Measurements from ENCODE around the gene SLC35B4.

Gene SLC35B4

DNA sequence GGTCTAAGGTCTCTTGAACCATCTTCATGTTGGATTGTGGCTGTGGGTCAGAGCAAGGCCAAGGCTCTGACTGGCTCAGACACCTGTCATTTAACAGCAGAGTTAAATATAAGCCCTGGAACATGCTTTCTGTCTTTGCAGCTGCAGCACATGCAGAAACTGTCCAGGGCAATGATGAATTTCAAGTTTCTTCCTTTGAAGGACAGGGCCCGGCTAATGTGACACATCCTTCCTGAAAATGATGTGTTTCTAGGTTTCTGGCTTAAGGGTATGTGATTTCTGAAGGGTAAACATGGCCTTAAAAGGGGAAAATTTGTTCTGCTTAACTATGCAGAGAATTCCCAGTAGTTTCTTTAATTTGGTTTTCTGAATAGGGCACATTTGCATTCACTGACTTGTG lies 34.0 kb upstream of the SLC35B4 start:
- H4K8ac ChIP-seq (ENCODE audit: low read depth, low read length): no peak overlapping the region
- no peak overlapping the region for H3K4ac ChIP-seq (ENCODE audit: low read length)
- H2BK5ac ChIP-seq (ENCODE audit: low read length): no peak overlapping the region
- no peaks in the 10 kb centered on the region for H3K27me3 ChIP-seq (ENCODE audit: control insufficient read depth in 3 of 3, insufficient read depth in 3 of 3, low read depth in 1 of 3, low read length in 3 of 3)
- no peaks in the 10 kb centered on the region for H3K4me1 ChIP-seq (ENCODE audit: control insufficient read depth in 2 of 2, insufficient read depth in 1 of 2, low read depth in 1 of 2, low read length in 2 of 2)
- no peak overlapping the region for H3K4me3 ChIP-seq (ENCODE audit: low read length in 2 of 2)
- H2AFZ ChIP-seq (ENCODE audit: low read length): no peak overlapping the region
- no peak for DNase-seq (ENCODE audit: low spot score)
- H3K36me3 ChIP-seq (replicated peaks in 1 of 2; ENCODE audit: control insufficient read depth in 2 of 2, insufficient read depth in 2 of 2, low read length in 2 of 2): no peaks in the 10 kb centered on the region
- no peak overlapping the region for H2BK12ac ChIP-seq (ENCODE audit: low read length)
- H4K91ac ChIP-seq (ENCODE audit: low read depth, low read length, poor library complexity): no peak overlapping the region
- no peak overlapping the region for H3K9ac ChIP-seq (ENCODE audit: low read depth, low read length, poor library complexity)
- no peak overlapping the region for H2AK5ac ChIP-seq (ENCODE audit: low read depth, low read length)
- H3K18ac ChIP-seq (ENCODE audit: low read length): no peak overlapping the region
- no peaks in the 10 kb centered on the region for H3K9me3 ChIP-seq (replicated peaks in 1 of 2; ENCODE audit: control insufficient read depth in 2 of 2, insufficient read depth in 1 of 2, low read depth in 1 of 2, low read length in 2 of 2)
- H2BK15ac ChIP-seq (ENCODE audit: low read length): no peak overlapping the region
- no peaks in the 10 kb centered on the region for H3K79me1 ChIP-seq (ENCODE audit: low read depth, low read length)
- H3K27ac ChIP-seq (replicated peaks; ENCODE audit: low read length): no peak overlapping the region
- H3K14ac ChIP-seq (ENCODE audit: low read length): no peak overlapping the region
- H3K4me2 ChIP-seq (ENCODE audit: insufficient read depth, low read length, poor library complexity, severe bottlenecking): no peak overlapping the region
- no CpG with 5 or more reads among the region's 1 CpG for WGBS, 2 donors (ENCODE audit: extremely low coverage in 2 of 2, insufficient read length in 2 of 2, insufficient replicate concordance in 1 of 2)
- H2BK120ac ChIP-seq (ENCODE audit: low read depth, low read length): no peak overlapping the region
- no peak overlapping the region for H3K23ac ChIP-seq (ENCODE audit: low read depth, low read length, poor library complexity)

DNA sequence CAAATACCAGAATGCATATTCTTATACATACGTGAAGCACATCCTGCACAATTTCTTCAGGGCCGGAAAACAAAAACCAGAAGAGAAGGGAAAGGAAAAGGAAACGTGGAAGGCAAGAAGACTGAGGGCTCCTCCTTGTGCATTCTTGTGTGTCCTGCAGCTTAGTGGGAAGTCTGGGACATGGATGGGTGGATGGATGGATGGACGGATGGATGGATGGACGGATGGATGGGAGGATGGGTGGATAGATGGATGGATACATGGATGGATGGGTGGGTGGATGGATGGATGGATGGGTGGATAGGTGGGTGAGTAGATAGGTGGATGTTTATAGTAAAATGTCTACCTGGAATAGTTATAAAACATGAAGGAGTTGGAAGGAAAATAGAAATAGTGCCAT lies 30.8 kb upstream of the SLC35B4 start:
- Histone ChIP-seq H3K79me1 (ENCODE audit: low read depth, low read length) (no peaks in the 10 kb centered on the region), H2BK120ac (ENCODE audit: low read depth, low read length) (no peak overlapping the region), H3K9ac (ENCODE audit: low read depth, low read length, poor library complexity) (no peak overlapping the region), H4K91ac (ENCODE audit: low read depth, low read length, poor library complexity) (no peak overlapping the region), H2AFZ (ENCODE audit: low read length) (no peak overlapping the region), H2AK5ac (ENCODE audit: low read depth, low read length) (no peak overlapping the region), H3K36me3 (replicated peaks in 1 of 2; ENCODE audit: control insufficient read depth in 2 of 2, insufficient read depth in 2 of 2, low read length in 2 of 2) (no peaks in the 10 kb centered on the region), H3K27me3 (ENCODE audit: control insufficient read depth in 3 of 3, insufficient read depth in 3 of 3, low read depth in 1 of 3, low read length in 3 of 3) (no peaks in the 10 kb centered on the region), H2BK12ac (ENCODE audit: low read length) (no peak overlapping the region), H3K23ac (ENCODE audit: low read depth, low read length, poor library complexity) (no peak overlapping the region), H3K27ac (replicated peaks; ENCODE audit: low read length) (no peak overlapping the region), H4K8ac (ENCODE audit: low read depth, low read length) (no peak overlapping the region), H3K4me3 (ENCODE audit: low read length in 2 of 2) (no peak overlapping the region), H3K9me3 (replicated peaks in 1 of 2; ENCODE audit: control insufficient read depth in 2 of 2, insufficient read depth in 1 of 2, low read depth in 1 of 2, low read length in 2 of 2) (no peaks in the 10 kb centered on the region), H2BK5ac (ENCODE audit: low read length) (no peak overlapping the region), H3K4ac (ENCODE audit: low read length) (no peak overlapping the region), H2BK15ac (ENCODE audit: low read length) (no peak overlapping the region), H3K14ac (ENCODE audit: low read length) (no peak overlapping the region), H3K4me2 (ENCODE audit: insufficient read depth, low read length, poor library complexity, severe bottlenecking) (no peak overlapping the region), H3K18ac (ENCODE audit: low read length) (no peak overlapping the region), H3K4me1 (ENCODE audit: control insufficient read depth in 2 of 2, insufficient read depth in 1 of 2, low read depth in 1 of 2, low read length in 2 of 2) (no peaks in the 10 kb centered on the region)
- DNase-seq (ENCODE audit: low spot score): no peak
- WGBS, 2 donors (ENCODE audit: extremely low coverage in 2 of 2, insufficient read length in 2 of 2, insufficient replicate concordance in 1 of 2): no CpG with 5 or more reads among the region's 5 CpGs

DNA sequence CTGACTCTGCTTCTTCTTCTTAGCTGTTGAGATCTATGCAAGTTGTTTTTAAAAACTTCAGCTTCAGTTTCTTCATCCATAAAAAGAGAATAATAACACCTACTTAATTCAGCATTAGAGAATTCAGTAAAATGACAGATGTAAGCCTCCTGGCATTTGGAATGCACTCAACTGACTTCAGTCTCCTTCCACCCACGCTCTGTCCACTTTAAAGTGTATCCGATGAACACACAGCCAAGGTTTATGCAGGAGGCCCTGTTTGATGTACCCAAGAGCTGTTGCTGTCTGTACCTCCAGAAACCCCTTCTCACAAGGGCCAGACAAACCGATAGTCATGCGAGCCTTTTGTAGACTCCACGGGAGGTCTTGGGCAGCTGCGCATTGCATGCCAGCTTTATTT lies 27.1 kb upstream of the SLC35B4 start:
- Histone ChIP-seq H3K36me3 (replicated peaks in 1 of 2; ENCODE audit: control insufficient read depth in 2 of 2, insufficient read depth in 2 of 2, low read length in 2 of 2) (no peaks in the 10 kb centered on the region), H3K9ac (ENCODE audit: low read depth, low read length, poor library complexity) (no peak overlapping the region)

DNA sequence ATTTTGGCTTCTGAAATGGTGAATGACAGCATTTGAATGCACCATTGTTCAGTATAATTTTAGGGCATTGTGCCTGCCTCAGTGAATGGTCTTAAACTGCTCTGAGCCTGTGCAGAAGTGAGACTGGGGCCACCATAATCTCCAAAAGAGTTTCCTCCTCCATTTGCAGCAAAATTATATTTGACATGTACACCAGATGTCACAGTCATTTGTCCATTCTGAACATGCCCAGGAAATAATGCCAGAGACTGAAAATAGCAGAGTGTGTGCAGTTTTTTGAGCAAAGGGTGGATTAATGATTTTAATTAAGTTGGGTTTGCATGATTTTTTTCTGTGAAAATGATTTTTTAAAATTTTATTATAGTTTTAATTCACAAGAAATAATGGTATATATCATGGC lies 26.4 kb upstream of the SLC35B4 start:
- H4K91ac ChIP-seq (ENCODE audit: low read depth, low read length, poor library complexity): no peak overlapping the region
- H2BK5ac ChIP-seq (ENCODE audit: low read length): no peak overlapping the region
- DNase-seq (ENCODE audit: low spot score): no peak
- no peaks in the 10 kb centered on the region for H3K79me1 ChIP-seq (ENCODE audit: low read depth, low read length)
- peaks cover 0 to 7% (median 0%) of the 10 kb centered on the region in 3 experiments for H3K27me3 ChIP-seq (ENCODE audit: control insufficient read depth in 3 of 3, insufficient read depth in 3 of 3, low read depth in 1 of 3, low read length in 3 of 3)
- no peak overlapping the region for H2AFZ ChIP-seq (ENCODE audit: low read length)
- no peak overlapping the region for H2BK15ac ChIP-seq (ENCODE audit: low read length)
- no peak overlapping the region for H3K4me3 ChIP-seq (ENCODE audit: low read length in 2 of 2)
- H3K18ac ChIP-seq (ENCODE audit: low read length): no peak overlapping the region
- no peak overlapping the region for H3K4ac ChIP-seq (ENCODE audit: low read length)
- H3K23ac ChIP-seq (ENCODE audit: low read depth, low read length, poor library complexity): no peak overlapping the region
- no peaks in the 10 kb centered on the region for H3K4me1 ChIP-seq (ENCODE audit: control insufficient read depth in 2 of 2, insufficient read depth in 1 of 2, low read depth in 1 of 2, low read length in 2 of 2)
- H2BK12ac ChIP-seq (ENCODE audit: low read length): no peak overlapping the region
- no peak overlapping the region for H3K9ac ChIP-seq (ENCODE audit: low read depth, low read length, poor library complexity)
- no peak overlapping the region for H3K27ac ChIP-seq (replicated peaks; ENCODE audit: low read length)
- H3K36me3 ChIP-seq (replicated peaks in 1 of 2; ENCODE audit: control insufficient read depth in 2 of 2, insufficient read depth in 2 of 2, low read length in 2 of 2): no peaks in the 10 kb centered on the region
- H3K9me3 ChIP-seq (replicated peaks in 1 of 2; ENCODE audit: control insufficient read depth in 2 of 2, insufficient read depth in 1 of 2, low read depth in 1 of 2, low read length in 2 of 2): no peaks in the 10 kb centered on the region
- H4K8ac ChIP-seq (ENCODE audit: low read depth, low read length): no peak overlapping the region
- H3K14ac ChIP-seq (ENCODE audit: low read length): no peak overlapping the region
- no peak overlapping the region for H3K4me2 ChIP-seq (ENCODE audit: insufficient read depth, low read length, poor library complexity, severe bottlenecking)
- H2AK5ac ChIP-seq (ENCODE audit: low read depth, low read length): no peak overlapping the region
- no peak overlapping the region for H2BK120ac ChIP-seq (ENCODE audit: low read depth, low read length)

More for the DNA sequence above, 27.1 kb upstream of the SLC35B4 start:
- no peaks in the 10 kb centered on the region for H3K9me3 ChIP-seq (replicated peaks in 1 of 2; ENCODE audit: control insufficient read depth in 2 of 2, insufficient read depth in 1 of 2, low read depth in 1 of 2, low read length in 2 of 2)
- H2BK15ac ChIP-seq (ENCODE audit: low read length): no peak overlapping the region
- no peak overlapping the region for H2AFZ ChIP-seq (ENCODE audit: low read length)
- H2AK5ac ChIP-seq (ENCODE audit: low read depth, low read length): no peak overlapping the region
- no peak overlapping the region for H2BK12ac ChIP-seq (ENCODE audit: low read length)
- H4K8ac ChIP-seq (ENCODE audit: low read depth, low read length): no peak overlapping the region
- H2BK120ac ChIP-seq (ENCODE audit: low read depth, low read length): no peak overlapping the region
- H2BK5ac ChIP-seq (ENCODE audit: low read length): no peak overlapping the region
- no peak for DNase-seq (ENCODE audit: low spot score)
- no peak overlapping the region for H3K23ac ChIP-seq (ENCODE audit: low read depth, low read length, poor library complexity)
- no peak overlapping the region for H3K14ac ChIP-seq (ENCODE audit: low read length)
- no peak overlapping the region for H3K27ac ChIP-seq (replicated peaks; ENCODE audit: low read length)
- H3K79me1 ChIP-seq (ENCODE audit: low read depth, low read length): no peaks in the 10 kb centered on the region
- H3K18ac ChIP-seq (ENCODE audit: low read length): no peak overlapping the region
- WGBS, 2 donors (ENCODE audit: extremely low coverage in 2 of 2, insufficient read length in 2 of 2, insufficient replicate concordance in 1 of 2): no CpG with 5 or more reads among the region's 6 CpGs
- peaks cover 0 to 7% (median 0%) of the 10 kb centered on the region in 3 experiments for H3K27me3 ChIP-seq (ENCODE audit: control insufficient read depth in 3 of 3, insufficient read depth in 3 of 3, low read depth in 1 of 3, low read length in 3 of 3)
- no peak overlapping the region for H3K4me3 ChIP-seq (ENCODE audit: low read length in 2 of 2)
- H3K4me1 ChIP-seq (ENCODE audit: control insufficient read depth in 2 of 2, insufficient read depth in 1 of 2, low read depth in 1 of 2, low read length in 2 of 2): no peaks in the 10 kb centered on the region
- H3K4me2 ChIP-seq (ENCODE audit: insufficient read depth, low read length, poor library complexity, severe bottlenecking): no peak overlapping the region
- H3K4ac ChIP-seq (ENCODE audit: low read length): no peak overlapping the region
- H4K91ac ChIP-seq (ENCODE audit: low read depth, low read length, poor library complexity): no peak overlapping the region

Measured in neuronal stem cell (in vitro differentiated cells).